Lower leg skin (tissue), 4 donors: ENCODE measurements around the gene RAD51B. TPM values are rescaled to one million over a fixed set of nuclear protein-coding genes. Genes with fewer than 3 reads are reported as not detected.

Experiments used
- DNase-seq, 2 donors: peaks; one replicate each; pipeline ENCODE4 v3.0.0-alpha.2; 2019; ENCODE audit warnings: low spot score in 2 of 2
- H3K4me3 ChIP-seq: fragments of 200-600 bp; sonication (generic); 2 replicates; pipeline ENCODE4 v1.5.1; 2017; ENCODE audit warnings: mild to moderate bottlenecking, low read depth; ENCODE audit not compliant: poor library complexity, severe bottlenecking
- POLR2A ChIP-seq, 2 donors: fragments of 450-650 bp; IDR thresholded peaks; one replicate each; pipeline ENCODE4 v1.6.1; 2016 to 2017; ENCODE audit warnings: antibody characterized with exemption in 2 of 2, mild to moderate bottlenecking in 1 of 2, moderate library complexity in 1 of 2
- WGBS, 2 donors: methylation state at CpG; one replicate each; pipeline ENCODE4 v1.1.5; 2018; 5-methylcytosine and 5-hydroxymethylcytosine counted together
- intact Hi-C: fragments of 100-400 bp; cut with DNase I; formaldehyde crosslinking; loops from one replicate; pipeline ENCODE4 v1.15.0; 2023; ENCODE audit warnings: low total_unique reads
- total RNA-seq, 4 donors: library from RNA; depleted of rRNA; stranded (reverse); fragments of >200 nt; gene quantifications; one replicate each; pipeline ENCODE4 v1.1.0, GENCODE V29; 2016
- TF ChIP-seq, protein P1 (sequence below), 3 donors: fragments of 450-650 bp; IDR thresholded peaks; one replicate each; pipeline ENCODE4 v1.5.1; 2016; ENCODE audit warnings: antibody characterized with exemption in 3 of 3, mild to moderate bottlenecking in 3 of 3, moderate library complexity in 2 of 3

Gene RAD51B
- total RNA-seq, 4 donors from 2014 or later = 6.1 to 27.2 (median 13.6) TPM

DNA sequence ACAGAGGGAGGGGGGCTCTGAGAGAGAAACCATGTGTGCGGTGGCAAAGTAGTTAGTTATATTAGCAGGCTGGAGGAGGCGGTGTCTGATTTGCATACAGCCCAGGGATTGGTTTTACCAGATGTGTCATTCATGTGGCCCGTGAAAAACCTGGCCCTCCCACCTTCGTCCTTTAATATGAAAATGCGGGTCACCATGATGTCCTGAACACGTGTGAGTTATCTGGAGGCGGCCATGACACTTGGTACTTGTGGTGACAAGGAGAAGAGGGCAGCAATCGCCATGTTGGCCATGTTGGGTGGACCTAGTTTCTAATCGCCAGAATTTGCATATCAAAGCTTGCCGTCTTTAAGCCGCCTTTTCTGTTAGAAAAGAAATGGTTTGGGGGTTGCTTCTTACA is 108.8 kb downstream of the RAD51B start:
- no peak overlapping the region for H3K4me3 ChIP-seq
- TF ChIP-seq, protein P1, sequence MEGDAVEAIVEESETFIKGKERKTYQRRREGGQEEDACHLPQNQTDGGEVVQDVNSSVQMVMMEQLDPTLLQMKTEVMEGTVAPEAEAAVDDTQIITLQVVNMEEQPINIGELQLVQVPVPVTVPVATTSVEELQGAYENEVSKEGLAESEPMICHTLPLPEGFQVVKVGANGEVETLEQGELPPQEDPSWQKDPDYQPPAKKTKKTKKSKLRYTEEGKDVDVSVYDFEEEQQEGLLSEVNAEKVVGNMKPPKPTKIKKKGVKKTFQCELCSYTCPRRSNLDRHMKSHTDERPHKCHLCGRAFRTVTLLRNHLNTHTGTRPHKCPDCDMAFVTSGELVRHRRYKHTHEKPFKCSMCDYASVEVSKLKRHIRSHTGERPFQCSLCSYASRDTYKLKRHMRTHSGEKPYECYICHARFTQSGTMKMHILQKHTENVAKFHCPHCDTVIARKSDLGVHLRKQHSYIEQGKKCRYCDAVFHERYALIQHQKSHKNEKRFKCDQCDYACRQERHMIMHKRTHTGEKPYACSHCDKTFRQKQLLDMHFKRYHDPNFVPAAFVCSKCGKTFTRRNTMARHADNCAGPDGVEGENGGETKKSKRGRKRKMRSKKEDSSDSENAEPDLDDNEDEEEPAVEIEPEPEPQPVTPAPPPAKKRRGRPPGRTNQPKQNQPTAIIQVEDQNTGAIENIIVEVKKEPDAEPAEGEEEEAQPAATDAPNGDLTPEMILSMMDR (IDR thresholded peaks at IDR 0.05) = no peak
- no peak for TF ChIP-seq POLR2A (IDR thresholded peaks at IDR 0.05)
- 93 to 95% methylated on average over 11 of the region's 11 CpGs for WGBS, 2 donors
- no peak for DNase-seq
- intact Hi-C loops = no loop called here

DNA sequence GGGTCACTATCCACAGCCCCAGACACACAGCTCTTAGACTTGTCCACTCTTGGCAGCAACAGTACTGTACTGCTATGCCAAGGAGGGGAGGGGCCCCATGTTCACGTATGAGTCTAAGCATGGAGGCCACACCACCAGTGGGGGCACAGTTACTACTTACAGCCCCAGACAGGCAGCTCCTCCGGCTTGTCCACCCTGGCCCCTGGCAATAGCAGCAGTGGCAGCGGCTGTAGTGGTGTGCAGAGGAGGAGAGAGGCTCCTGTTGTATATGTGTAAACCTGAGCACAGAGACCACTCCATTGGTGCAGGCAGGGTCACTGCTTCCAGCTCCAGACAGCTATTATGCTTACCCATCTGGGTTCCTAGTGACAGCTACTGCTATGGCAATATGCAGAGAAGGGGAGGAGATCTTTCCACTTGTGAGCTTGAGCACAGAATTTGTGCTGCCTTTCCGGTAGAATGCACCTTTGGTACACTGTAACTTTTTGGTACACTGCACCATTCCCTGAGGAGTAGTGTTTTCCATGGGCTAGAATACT is 113.2 kb downstream of the RAD51B start:
- TF ChIP-seq, protein P1 (IDR thresholded peaks at IDR 0.05) = no peak
- no peak for TF ChIP-seq POLR2A (IDR thresholded peaks at IDR 0.05)
- intact Hi-C loops = no loop called here
- DNase-seq = no peak
- WGBS, 2 donors = 82 to 93% methylated on average over 4 of the region's 4 CpGs
- no peak overlapping the region for H3K4me3 ChIP-seq

DNA sequence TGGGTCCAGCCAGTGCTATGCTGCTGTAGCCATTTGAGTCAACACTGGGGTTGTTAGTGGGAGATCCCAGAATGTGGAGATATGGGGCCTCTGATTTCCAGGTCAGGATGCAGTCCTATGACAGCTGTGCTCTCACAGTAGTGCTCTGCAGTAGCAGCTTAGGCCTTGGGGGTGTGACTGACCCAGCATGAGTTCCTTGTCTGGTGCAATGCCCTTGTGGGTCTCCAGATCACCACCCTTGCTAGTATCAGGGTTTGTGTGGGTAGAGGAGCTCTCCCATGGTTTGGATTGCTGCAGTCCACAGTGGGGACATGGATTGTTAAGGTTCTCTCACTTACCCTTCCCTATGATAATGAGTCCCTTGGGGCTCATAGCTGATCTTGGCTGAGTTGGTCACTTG is 113.7 kb downstream of the RAD51B start:
- no peak for DNase-seq
- intact Hi-C loops = no loop called here
- TF ChIP-seq POLR2A (IDR thresholded peaks at IDR 0.05) = no peak
- TF ChIP-seq, protein P1 (IDR thresholded peaks at IDR 0.05) = no peak
- no peak overlapping the region for H3K4me3 ChIP-seq

DNA sequence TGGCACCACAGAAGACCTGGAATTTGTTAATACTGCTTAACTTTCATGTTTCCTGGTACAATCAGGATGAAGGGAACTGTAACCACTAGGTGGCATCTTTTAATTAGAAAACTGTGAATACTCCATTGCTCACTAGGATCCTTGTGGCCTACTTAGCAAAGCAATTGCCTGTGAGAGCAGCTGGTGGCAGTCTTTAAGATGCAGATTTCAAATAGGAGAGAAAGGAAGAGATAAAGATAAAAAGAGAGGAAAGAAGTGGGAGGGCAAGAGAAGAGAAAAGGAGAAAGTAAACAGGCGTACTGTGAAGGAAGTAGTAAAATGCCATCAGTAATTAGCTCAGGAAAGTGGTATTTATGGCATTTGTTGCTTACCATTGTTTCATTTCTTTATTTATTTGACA is 114.5 kb downstream of the RAD51B start:
- TF ChIP-seq, protein P1 (IDR thresholded peaks at IDR 0.05) = peak in 1 of 3 donors; percentile 55
- TF ChIP-seq POLR2A (IDR thresholded peaks at IDR 0.05) = no peak
- 5 to 9% methylated on average over 1 of the region's 1 CpG for WGBS, 2 donors
- no peak overlapping the region for H3K4me3 ChIP-seq
- intact Hi-C loops = no loop called here
- DNase-seq = peak in 1 of 2 donors; percentile 32

DNA sequence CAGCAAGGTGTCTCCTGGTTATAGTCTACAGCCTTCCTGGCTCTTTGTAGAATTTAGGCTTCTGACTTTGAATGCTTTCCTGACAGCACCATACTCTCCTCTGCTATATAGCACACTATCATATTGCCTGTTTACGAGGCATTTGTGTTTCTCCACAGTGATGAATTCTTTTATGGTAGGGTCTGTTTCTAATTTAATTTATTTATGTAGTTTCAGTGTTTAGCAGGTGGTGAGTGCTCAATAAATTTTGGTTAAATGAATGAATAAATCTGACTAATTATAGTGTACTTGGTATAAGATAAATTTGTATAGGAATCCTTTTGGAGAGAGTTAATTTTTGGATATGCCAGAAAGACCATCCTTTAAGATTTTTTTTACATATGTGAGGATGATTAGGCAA is 115.3 kb downstream of the RAD51B start:
- DNase-seq = no peak
- intact Hi-C loops = no loop called here
- 92 to 97% methylated on average over 1 of the region's 1 CpG for WGBS, 2 donors
- TF ChIP-seq, protein P1 (IDR thresholded peaks at IDR 0.05) = no peak
- TF ChIP-seq POLR2A (IDR thresholded peaks at IDR 0.05) = no peak
- H3K4me3 ChIP-seq = no peak overlapping the region

DNA sequence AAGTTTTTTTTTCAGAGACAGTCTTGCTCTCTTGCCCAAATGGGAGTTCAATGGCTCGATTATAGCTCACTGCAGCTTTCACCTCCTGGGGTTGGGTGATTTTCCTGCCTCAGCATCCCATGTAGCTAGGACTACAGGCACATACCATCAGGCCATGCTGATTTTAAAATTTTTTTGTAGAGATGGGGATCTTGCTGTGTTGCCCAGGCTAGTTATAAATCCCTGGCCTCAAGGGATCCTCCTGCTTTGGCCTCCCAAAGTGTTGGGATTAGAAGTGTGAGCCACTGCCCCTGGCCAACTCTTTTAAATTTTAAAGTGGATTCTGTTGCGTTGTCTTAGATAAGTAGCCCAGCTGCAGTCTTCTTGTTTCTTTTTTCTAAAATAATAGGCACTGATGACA is 115.8 kb downstream of the RAD51B start:
- TF ChIP-seq, protein P1 (IDR thresholded peaks at IDR 0.05) = no peak
- no peak for TF ChIP-seq POLR2A (IDR thresholded peaks at IDR 0.05)
- no peak overlapping the region for H3K4me3 ChIP-seq
- intact Hi-C loops = no loop called here
- 85 to 91% methylated on average over 2 of the region's 2 CpGs for WGBS, 2 donors
- DNase-seq = no peak
